Measurements from ENCODE around the gene CDIP1. TPM values are rescaled to one million over a fixed set of nuclear protein-coding genes. Genes with fewer than 3 reads are reported as not detected.
"Not testable (repeated sequence)": the region's sequence is repeated elsewhere in the genome, so short reads cannot be mapped to it uniquely, and the experiment has no call there.

Gene CDIP1
- total RNA-seq: 10 to 100 TPM; 33.0 to 33.3 TPM

DNA sequence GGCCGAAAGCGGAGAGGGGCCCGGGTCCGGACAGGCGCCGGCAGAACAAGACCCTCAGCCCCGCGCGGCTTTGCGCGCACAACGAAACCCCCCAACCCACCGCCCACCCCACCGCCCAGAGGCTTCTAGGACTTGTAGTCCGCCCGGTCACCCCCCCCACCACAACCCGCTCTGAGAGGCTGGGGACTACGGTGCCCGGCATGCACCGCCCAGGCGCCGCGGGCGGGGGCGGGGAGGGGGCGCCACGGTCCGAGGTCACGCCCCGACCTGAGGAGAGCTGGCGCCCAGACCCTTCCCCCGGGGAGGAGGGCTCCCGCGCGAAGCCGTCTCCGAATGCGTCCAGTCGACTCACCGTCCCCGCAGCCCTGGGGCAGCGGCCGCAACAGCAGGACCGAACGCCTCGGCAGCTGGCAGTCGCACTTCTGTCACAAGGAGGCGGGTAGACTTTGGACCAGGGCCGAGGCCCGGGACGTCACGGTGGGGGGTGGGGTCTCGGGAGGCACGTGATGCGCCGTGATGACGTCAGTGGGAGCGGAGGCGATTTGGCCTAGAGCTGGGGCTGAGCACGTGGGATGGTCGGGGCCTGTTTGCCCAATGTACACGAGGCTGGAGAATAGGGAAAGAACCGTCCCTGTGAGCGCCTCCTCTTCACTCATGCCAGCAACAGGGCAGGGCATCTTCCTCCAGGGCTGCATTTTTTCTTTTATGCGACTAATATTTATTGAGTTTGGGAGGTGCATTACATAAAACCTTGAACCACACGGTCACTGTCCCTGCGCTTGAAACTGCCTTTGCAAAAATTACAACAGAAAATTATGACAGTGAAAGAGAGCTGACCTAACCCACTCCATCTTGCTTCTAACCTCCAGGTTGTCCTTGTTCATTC, at the start of gene CDIP1:
CDIP1 (minus strand) TSS at position 424 of the 886 bp plus-strand sequence. CDS start 24,643 bp downstream, outside the sequence.
- H3K4me3 Mint-ChIP-seq: peak within 1 kb of the TSS; percentile 80
- H3K4me1 Mint-ChIP-seq: peaks cover 43% of the 10 kb centered on the region
- H3K9me3 Mint-ChIP-seq: peaks cover 12% of the 10 kb centered on the region
- H3K27ac Mint-ChIP-seq: peak within 1 kb of the TSS; percentile 69
- peak; percentile 94 for DNase-seq
- peaks cover 23% of the 10 kb centered on the region for H3K36me3 Mint-ChIP-seq
- no peaks in the 10 kb centered on the region for H3K27me3 Mint-ChIP-seq

DNA sequence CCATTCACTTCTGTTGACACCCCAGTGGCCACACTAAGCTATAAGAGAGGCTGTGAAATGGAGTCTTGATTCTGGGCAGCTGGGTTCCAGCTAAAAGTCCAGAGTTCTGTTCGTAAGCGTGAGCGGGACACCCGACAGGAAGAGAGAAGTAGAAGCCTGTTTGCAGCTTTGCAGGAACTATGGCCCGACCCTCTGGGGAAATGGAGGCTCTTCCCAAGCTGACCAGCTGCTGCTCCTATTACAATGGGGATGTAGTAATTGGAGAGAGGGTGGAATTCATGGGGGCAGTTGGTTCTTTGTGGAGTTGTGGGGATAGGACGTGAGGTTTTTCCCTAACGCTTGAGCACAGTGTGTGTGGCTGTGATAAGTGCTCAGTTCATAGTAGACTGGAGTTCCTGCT, 47.7 kb upstream of the CDIP1 start:
- no peak for DNase-seq
- Mint-ChIP-seq H3K27me3 (peaks cover 5% of the 10 kb centered on the region), H3K9me3 (peaks cover 3% of the 10 kb centered on the region), H3K4me3 (no peak overlapping the region), H3K4me1 (peaks cover 4% of the 10 kb centered on the region), H3K27ac (no peak overlapping the region), H3K36me3 (no peaks in the 10 kb centered on the region)

DNA sequence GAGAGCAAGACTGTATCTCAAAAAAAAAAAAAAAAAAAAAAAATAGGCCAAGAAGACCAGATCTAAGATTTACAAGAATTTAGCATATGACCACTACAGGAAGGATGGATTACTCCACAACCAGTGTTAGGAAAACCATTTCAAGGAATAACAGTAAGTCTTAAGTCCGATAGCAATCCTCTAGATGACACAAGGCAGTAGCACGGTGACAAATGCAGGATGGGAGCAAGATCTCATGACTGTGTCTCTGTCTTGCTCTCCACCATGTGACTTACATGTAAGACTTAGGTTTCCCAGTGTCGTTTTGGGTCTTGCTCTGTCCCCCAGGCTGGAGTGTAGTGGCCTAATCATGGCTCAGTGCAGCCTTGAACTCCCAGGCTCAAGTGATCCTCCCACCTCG, 45.3 kb upstream of the CDIP1 start:
- H3K27me3 Mint-ChIP-seq: peaks cover 5% of the 10 kb centered on the region

DNA sequence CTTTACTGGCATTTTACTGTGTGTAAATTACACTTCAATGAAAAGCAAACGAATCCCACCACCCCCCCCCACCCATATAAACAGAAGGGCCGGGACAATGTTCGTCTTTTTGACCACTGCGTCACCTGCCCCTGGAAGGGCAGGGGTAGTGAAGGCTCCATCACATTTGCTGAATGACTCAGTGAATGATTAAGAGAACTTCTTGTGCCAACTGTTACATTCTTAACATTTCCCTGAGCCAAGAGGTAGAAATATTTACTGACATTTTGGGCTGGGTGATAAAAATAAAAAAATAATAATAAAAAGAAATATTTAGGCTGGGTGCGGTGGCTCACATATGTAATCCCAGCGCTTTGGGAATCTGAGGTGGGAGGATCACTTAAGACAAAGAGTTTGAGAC, 41.7 kb upstream of the CDIP1 start:
- no peak overlapping the region for H3K27ac Mint-ChIP-seq
- H3K27me3 Mint-ChIP-seq: no peaks in the 10 kb centered on the region
- no peaks in the 10 kb centered on the region for H3K36me3 Mint-ChIP-seq
- H3K9me3 Mint-ChIP-seq: no peaks in the 10 kb centered on the region
- no peak for DNase-seq
- H3K4me3 Mint-ChIP-seq: no peak overlapping the region
- no peaks in the 10 kb centered on the region for H3K4me1 Mint-ChIP-seq

More for the DNA sequence above, 45.3 kb upstream of the CDIP1 start:
- Mint-ChIP-seq H3K9me3 (peaks cover 3% of the 10 kb centered on the region), H3K27ac (no peak overlapping the region), H3K4me3 (no peak overlapping the region), H3K36me3 (no peaks in the 10 kb centered on the region), H3K4me1 (peaks cover 4% of the 10 kb centered on the region)
- DNase-seq: no peak

DNA sequence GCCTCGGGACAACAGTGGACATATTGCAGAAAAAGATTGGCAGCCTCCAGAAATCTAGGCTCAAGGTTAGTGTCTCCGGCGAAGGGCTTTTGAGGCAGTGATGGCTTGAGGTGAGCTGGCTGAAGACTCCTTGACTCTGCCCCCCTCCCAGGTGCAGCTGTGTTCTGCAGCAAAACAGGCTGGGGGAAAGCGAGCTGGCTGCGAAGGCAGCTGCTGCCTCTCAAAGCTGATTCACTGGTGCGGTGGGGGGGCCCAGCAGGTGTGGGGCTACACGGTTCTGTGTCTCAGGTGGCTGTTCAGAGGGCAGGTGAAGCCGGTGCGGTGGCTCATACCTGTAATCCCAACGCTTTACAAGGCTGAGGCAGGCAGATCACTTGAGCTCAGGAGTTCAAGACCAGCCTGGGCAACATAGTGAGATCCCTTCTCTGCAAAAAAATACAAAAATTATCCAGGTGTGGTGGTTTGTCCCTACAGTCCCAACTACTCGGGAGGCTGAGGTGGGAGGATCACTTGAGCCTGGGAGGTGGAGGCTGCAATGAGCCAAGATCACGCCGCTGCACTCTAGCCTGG, 40.5 kb upstream of the CDIP1 start:
- H3K4me1 Mint-ChIP-seq: peaks cover 3% of the 10 kb centered on the region
- no peak overlapping the region for H3K4me3 Mint-ChIP-seq
- no peaks in the 10 kb centered on the region for H3K36me3 Mint-ChIP-seq
- DNase-seq: no peak
- H3K27ac Mint-ChIP-seq: no peak overlapping the region
- H3K9me3 Mint-ChIP-seq: no peaks in the 10 kb centered on the region
- H3K27me3 Mint-ChIP-seq: no peaks in the 10 kb centered on the region

DNA sequence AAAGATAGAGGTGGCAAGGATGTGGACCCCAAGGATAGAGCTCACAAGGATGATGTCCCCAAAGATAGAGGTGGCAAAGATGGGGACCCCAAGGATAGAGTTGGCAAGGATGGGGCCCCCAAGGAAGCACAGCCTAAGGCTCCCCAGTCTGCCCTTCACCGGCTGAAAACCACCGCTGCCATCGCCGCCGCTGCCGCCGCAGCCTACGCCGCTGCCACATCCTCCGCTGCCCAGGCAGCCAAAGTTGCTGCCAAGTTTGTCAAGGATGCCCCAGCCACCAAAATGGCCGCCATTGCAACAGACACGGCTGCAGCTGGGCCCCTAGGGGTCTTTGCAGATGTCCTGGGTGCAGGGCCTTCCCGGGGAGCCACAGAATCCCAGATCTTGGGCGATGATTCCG, 37.4 kb upstream of the CDIP1 start:
- Mint-ChIP-seq H3K36me3 (no peaks in the 10 kb centered on the region), H3K4me1 (peaks cover 3% of the 10 kb centered on the region), H3K4me3 (no peak overlapping the region), H3K27me3 (no peaks in the 10 kb centered on the region), H3K27ac (no peak overlapping the region), H3K9me3 (no peaks in the 10 kb centered on the region)
- DNase-seq: no peak

DNA sequence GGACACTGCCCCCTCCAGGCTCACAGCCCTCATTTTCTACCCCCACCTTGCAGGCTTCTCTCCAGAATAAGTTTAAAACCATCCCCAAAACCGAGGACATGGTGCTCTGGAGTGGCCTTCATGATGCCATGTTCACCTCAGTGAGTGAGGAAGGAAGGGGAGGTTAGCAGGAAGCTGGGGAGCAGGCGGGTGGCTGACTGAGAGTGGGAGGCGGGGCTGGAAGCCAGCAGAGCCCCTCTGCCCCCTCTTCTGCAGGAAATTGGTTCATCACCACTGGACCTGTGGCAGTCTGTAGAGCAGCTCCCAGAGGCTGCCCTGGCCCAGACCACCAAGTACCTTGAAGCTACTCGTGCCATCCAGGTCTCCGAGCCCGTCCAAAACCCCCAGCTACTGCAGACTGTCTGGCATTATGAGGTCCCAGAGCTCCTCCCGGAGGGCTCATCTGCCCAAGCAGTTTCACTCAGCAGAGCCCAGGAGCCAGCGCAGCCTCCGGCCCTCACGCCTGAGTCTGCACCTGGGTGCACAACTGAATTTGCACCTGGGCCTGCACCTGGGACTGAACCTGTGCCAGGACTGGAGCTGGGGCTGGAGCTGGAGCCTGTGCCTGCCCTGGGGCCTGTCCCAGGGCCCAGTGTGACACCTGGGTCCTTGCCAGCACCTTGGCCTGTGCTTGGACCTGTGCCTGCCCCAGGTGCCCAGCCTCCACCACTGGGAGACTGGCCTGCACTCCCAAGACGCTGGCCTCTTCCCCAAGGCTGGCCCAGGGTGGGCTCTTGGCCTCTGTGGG, 36.5 kb upstream of the CDIP1 start:
- no peaks in the 10 kb centered on the region for H3K36me3 Mint-ChIP-seq
- no peaks in the 10 kb centered on the region for H3K9me3 Mint-ChIP-seq
- no peak for DNase-seq
- H3K4me1 Mint-ChIP-seq: peaks cover 3% of the 10 kb centered on the region
- H3K27me3 Mint-ChIP-seq: no peaks in the 10 kb centered on the region
- H3K4me3 Mint-ChIP-seq: no peak overlapping the region
- H3K27ac Mint-ChIP-seq: no peak overlapping the region

DNA sequence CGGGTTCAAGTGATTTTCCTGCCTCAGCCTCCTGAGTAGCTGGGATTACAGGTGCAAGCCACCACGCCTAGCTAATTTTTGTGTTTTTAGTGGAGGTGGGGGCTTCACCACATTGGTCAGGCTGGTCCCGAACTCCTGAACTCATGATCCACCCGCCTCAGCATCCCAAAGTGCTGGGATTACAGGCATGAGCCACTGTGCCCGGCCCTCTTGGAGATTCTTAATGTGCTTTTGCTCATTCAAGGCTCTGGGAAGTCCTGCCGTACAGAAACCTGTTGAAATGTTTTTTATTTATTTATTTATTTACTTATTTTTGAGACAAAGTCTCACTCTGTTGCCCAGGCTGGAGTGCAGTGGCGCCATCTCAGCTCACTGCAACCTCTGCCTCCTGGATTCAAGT, 35.4 kb upstream of the CDIP1 start:
- H3K4me3 Mint-ChIP-seq, H3K27me3 Mint-ChIP-seq, H3K27ac Mint-ChIP-seq, H3K4me1 Mint-ChIP-seq, H3K36me3 Mint-ChIP-seq, DNase-seq, H3K9me3 Mint-ChIP-seq: not testable (repeated sequence)

DNA sequence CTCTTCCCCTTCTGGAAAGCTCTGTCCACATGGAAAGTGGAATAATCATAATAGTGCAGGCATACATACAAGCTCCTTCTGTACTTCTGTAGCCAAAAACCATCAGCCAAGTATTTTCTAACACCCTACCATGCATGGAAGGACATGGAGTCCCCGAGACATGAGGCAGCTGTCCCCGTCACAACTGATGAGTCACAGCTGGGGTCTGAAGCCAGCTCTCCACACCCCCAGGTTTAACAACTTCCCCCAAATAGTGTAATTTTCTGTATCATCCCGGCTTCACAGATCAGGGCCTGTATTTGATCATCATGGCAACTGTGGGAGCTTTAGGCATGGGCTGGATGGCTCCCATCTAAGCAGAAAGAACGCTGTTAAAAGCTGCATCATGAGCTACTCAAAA, 34.1 kb upstream of the CDIP1 start:
- Mint-ChIP-seq H3K9me3 (no peaks in the 10 kb centered on the region), H3K27me3 (no peaks in the 10 kb centered on the region), H3K4me3 (no peak overlapping the region), H3K4me1 (peaks cover 3% of the 10 kb centered on the region), H3K36me3 (no peaks in the 10 kb centered on the region), H3K27ac (no peak overlapping the region)
- no peak for DNase-seq

DNA sequence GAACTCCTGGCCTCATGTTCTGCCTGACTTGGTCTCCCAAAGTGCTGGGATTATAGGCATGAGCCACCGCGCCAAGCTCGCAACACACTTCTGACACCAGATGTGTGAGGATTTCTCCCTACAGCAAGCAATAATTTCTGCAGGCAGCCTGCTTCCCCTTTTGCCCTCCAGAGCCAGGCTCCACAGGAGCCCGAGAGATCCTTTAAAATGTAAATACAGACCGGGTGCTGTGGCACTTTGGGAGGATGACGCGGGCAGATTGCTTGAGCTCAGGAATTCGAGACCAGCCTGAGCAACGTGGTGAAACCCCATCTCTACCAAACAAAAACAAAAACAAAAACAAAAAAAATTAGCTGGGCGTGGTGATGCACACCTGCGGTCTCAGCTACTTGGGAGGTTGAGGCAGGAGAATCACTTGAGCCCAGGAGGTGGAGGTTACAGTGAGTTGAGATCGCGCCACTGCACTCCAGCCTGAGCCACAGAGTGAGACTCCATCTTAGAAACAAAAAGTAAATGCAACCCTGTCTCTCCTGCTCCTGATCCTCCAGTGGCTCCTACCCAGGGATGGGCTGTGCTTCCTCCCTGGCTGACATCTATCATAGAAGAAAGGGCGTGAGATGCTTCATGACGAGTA, 32.2 kb upstream of the CDIP1 start:
- no peaks in the 10 kb centered on the region for H3K9me3 Mint-ChIP-seq
- no peak for DNase-seq
- peaks cover 11% of the 10 kb centered on the region for H3K4me1 Mint-ChIP-seq
- no peak overlapping the region for H3K4me3 Mint-ChIP-seq
- H3K36me3 Mint-ChIP-seq: no peaks in the 10 kb centered on the region
- no peak overlapping the region for H3K27ac Mint-ChIP-seq
- H3K27me3 Mint-ChIP-seq: no peaks in the 10 kb centered on the region

DNA sequence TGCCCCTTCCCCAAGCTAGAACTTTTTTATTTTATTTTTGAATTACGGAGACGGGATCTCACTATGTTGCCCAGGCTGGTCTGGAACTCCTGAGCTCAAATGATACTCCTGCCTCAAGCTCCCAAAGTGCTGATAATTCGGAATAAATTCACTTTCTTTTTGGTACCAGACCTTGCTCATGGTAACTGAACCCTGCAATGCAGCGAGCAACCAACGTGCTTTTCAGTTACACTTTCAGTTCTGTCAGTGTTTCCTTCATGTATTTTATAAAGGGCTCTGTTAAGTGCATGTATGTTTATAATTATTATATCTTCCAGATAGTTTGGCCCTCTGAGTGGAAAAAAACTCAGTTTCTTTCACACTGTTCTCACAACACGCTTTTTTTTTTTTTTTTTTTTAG, 31.5 kb upstream of the CDIP1 start:
- Mint-ChIP-seq H3K36me3 (no peaks in the 10 kb centered on the region), H3K4me3 (no peak overlapping the region), H3K27me3 (no peaks in the 10 kb centered on the region), H3K4me1 (peaks cover 11% of the 10 kb centered on the region), H3K9me3 (no peaks in the 10 kb centered on the region), H3K27ac (no peak overlapping the region)
- DNase-seq: no peak

DNA sequence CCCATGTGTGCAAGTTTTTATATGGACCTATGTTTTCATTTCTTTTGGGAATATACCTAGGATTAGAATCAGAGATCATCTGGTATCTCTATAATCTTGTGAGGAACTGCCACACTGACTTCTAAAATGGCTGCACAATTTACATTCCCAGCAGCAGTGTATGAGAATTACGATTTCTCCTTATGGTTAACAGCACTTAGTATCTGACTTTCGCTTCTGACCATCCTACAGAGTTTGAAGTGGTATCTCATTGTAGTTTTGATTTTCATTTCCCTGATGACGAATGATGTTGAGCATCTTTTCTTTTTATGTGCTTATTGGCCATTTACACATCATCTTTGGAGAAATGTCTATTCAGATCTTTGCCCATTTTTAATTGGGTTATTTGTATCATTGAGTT, 27.6 kb upstream of the CDIP1 start:
- Mint-ChIP-seq H3K36me3 (no peaks in the 10 kb centered on the region), H3K9me3 (no peaks in the 10 kb centered on the region), H3K4me1 (peaks cover 8% of the 10 kb centered on the region), H3K27ac (no peak overlapping the region), H3K4me3 (no peak overlapping the region), H3K27me3 (no peaks in the 10 kb centered on the region)
- no peak for DNase-seq

DNA sequence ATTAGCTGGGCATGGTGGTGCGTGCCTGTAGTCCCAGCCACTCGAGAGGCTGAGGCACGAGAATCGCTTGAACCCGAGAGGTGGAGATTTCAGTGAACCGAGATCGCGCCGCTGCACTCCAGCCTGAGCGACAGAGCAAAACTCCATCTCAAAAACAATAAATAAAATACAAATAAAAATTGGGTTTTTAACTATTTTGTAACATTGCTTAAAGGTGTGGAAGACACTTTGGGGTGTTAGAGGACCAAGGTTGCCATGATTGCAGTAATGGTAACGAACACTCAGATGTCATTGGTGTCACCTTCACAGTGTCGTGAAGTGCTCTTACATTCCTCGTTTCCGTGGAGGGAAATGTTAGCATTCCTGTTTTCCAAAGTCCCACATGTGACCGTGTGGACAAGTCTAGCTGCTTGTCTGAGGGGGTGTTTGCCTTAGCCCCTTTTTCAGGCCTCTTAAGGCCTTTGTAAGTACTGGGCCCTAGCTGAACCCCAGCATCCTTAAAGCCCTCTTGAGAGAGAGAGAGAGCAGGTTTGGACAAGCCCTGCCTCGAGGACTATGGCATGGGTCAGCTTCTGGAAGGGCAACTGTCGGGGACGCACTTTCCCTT, 26.2 kb upstream of the CDIP1 start:
- Mint-ChIP-seq H3K4me3 (no peak overlapping the region), H3K36me3 (no peaks in the 10 kb centered on the region), H3K27ac (no peak overlapping the region), H3K27me3 (no peaks in the 10 kb centered on the region), H3K9me3 (no peaks in the 10 kb centered on the region), H3K4me1 (peaks cover 8% of the 10 kb centered on the region)
- no peak for DNase-seq

DNA sequence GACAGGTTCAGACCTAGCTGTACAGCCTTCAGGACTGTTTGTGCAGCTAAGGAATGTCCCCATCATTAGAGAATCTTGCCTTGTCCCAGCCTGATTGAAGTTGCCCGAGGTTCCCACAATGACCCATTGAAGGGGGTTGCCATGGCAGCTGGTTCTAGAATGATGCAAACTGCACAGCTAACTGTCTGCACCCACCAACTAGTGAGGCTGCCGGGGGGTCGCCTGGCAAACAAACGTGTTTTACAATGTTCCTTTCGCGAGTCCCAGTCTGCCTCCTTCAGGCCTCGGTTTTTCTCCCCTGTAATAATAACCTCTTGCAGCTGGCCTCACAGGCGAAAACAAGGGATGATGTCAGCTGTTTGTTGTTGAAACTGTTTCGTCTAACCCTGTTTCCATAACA, 23.0 kb upstream of the CDIP1 start:
- Mint-ChIP-seq H3K9me3 (no peaks in the 10 kb centered on the region), H3K4me3 (no peak overlapping the region), H3K36me3 (no peaks in the 10 kb centered on the region), H3K27me3 (no peaks in the 10 kb centered on the region), H3K4me1 (peaks cover 5% of the 10 kb centered on the region), H3K27ac (no peak overlapping the region)
- no peak for DNase-seq

DNA sequence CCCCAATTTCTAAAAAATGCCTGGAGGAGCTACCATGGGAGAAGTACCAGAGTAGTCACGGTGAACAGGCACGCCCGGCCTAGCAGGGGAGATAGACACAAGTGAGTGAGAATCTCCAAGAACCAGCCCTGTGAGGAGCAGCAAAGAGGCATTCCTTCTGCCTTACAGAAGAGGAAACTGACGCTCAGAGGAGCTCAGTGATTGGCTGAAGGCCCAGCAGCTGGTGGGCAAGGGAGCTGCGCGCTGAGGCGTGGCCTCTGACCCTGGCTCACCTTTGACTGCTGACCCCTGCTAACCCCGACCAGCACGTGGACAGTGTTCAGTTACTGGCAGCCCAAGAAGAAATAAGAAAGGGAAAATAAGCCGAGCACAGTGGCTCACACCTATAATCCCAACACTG, 19.4 kb upstream of the CDIP1 start:
- Mint-ChIP-seq H3K27ac (no peak overlapping the region), H3K27me3 (no peaks in the 10 kb centered on the region), H3K4me3 (no peak overlapping the region), H3K36me3 (no peaks in the 10 kb centered on the region), H3K9me3 (no peaks in the 10 kb centered on the region), H3K4me1 (no peaks in the 10 kb centered on the region)
- DNase-seq: no peak

Data from activated naive CD8-positive, alpha-beta T cell treated with anti-CD3 and anti-CD28 coated beads for 36 hours (primary cell).